Liver (tissue), 9 donors: ENCODE results near the gene COPG2. TPM values are rescaled to one million over a fixed set of nuclear protein-coding genes. Genes with fewer than 3 reads are reported as not detected.

Experiments
- DNase-seq: peaks from one replicate; pipeline ENCODE4 v3.0.0-alpha.2; 2017; ENCODE audit warnings: low spot score
- H3K27ac ChIP-seq, 2 donors: one replicate each; pipeline ENCODE4 v1.7.0; 2013; ENCODE audit warnings: inconsistent platforms in 2 of 2, low read length in 2 of 2, control low read depth in 1 of 2, low read depth in 1 of 2, mild to moderate bottlenecking in 1 of 2
- H3K27me3 ChIP-seq, 4 donors: one replicate each; pipeline versions ENCODE4 v1.6.1 to v1.7.0; 2013; ENCODE audit warnings: low read length in 3 of 4, inconsistent platforms in 1 of 4, mild to moderate bottlenecking in 1 of 4, moderate library complexity in 1 of 4; ENCODE audit not compliant: control insufficient read depth in 4 of 4, insufficient read depth in 4 of 4
- H3K36me3 ChIP-seq, 4 donors: one replicate each; pipeline versions ENCODE4 v1.6.1 to v1.7.0; 2013; ENCODE audit warnings: low read length in 3 of 4, mild to moderate bottlenecking in 3 of 4, low read depth in 1 of 4, moderate library complexity in 1 of 4; ENCODE audit not compliant: control insufficient read depth in 4 of 4, insufficient read depth in 3 of 4
- H3K4me1 ChIP-seq, 4 donors: one replicate each; pipeline versions ENCODE4 v1.6.1 to v1.7.0; 2013; ENCODE audit warnings: low read length in 3 of 4, mild to moderate bottlenecking in 3 of 4, moderate library complexity in 1 of 4; ENCODE audit not compliant: control insufficient read depth in 4 of 4, insufficient read depth in 4 of 4
- H3K4me3 ChIP-seq, 3 donors: one replicate each; pipeline versions ENCODE4 v1.6.1 to v1.7.0; 2013; ENCODE audit warnings: low read length in 3 of 3, control low read depth in 1 of 3, low read depth in 1 of 3, mild to moderate bottlenecking in 1 of 3
- H3K9ac ChIP-seq, 2 donors: one replicate each; pipeline ENCODE4 v1.7.0; 2013; ENCODE audit warnings: low read length in 2 of 2, mild to moderate bottlenecking in 2 of 2, moderate library complexity in 2 of 2, control low read depth in 1 of 2, low read depth in 1 of 2
- H3K9me3 ChIP-seq, 4 donors: one replicate each; pipeline versions ENCODE4 v1.6.1 to v1.7.0; 2013; ENCODE audit warnings: low read length in 3 of 4; ENCODE audit not compliant: control insufficient read depth in 4 of 4
- EGR1 ChIP-seq, 2 donors: IDR thresholded peaks; 2 replicates each; pipeline ENCODE4 v1.6.1; 2016 to 2018; ENCODE audit warnings: antibody characterized with exemption in 2 of 2, low read depth in 2 of 2
- FOXA1 ChIP-seq: IDR thresholded peaks from 2 replicates; pipeline ENCODE4 v1.6.1; 2016; ENCODE audit warnings: antibody characterized with exemption
- FOXA2 ChIP-seq: IDR thresholded peaks from 2 replicates; pipeline ENCODE4 v1.6.1; 2016; ENCODE audit warnings: antibody characterized with exemption
- HNF4G ChIP-seq: IDR thresholded peaks from 2 replicates; pipeline ENCODE4 v1.6.1; 2016; ENCODE audit warnings: antibody characterized with exemption
- JUND ChIP-seq, 2 donors: IDR thresholded peaks; 2 replicates each; pipeline ENCODE4 v1.6.1; 2016; ENCODE audit warnings: antibody characterized with exemption in 2 of 2
- MAX ChIP-seq: IDR thresholded peaks from 2 replicates; pipeline ENCODE4 v1.6.1; 2016; ENCODE audit warnings: antibody characterized with exemption
- NR2F2 ChIP-seq: IDR thresholded peaks from 2 replicates; pipeline ENCODE4 v1.6.1; 2016; ENCODE audit warnings: antibody characterized with exemption
- RAD21 ChIP-seq, 2 donors: IDR thresholded peaks; 2 replicates each; pipeline ENCODE4 v1.6.1; 2016; ENCODE audit warnings: antibody characterized with exemption in 2 of 2, mild to moderate bottlenecking in 2 of 2
- REST ChIP-seq: IDR thresholded peaks from 2 replicates; pipeline ENCODE4 v1.6.1; 2016; ENCODE audit warnings: antibody characterized with exemption, mild to moderate bottlenecking
- SP1 ChIP-seq: IDR thresholded peaks from 2 replicates; pipeline ENCODE4 v1.6.1; 2018; ENCODE audit warnings: antibody characterized with exemption, mild to moderate bottlenecking
- TAF1 ChIP-seq: conservative IDR thresholded peaks from 2 replicates; pipeline ENCODE4 v1.6.1; 2016; ENCODE audit warnings: antibody characterized with exemption, mild to moderate bottlenecking
- YY1 ChIP-seq: IDR thresholded peaks from 2 replicates; pipeline ENCODE4 v1.6.1; 2016; ENCODE audit warnings: antibody characterized with exemption, mild to moderate bottlenecking
- WGBS: extraction: QIAGEN DNeasy Blood & Tissue Kit; methylation state at CpG from one replicate; pipeline ENCODE4 v1.1.7; 2013; 5-methylcytosine and 5-hydroxymethylcytosine counted together
- polyA plus RNA-seq, 2 donors: library from polyadenylated mRNA; stranded (reverse) in 1 of 2; unstranded in 1 of 2; fragments of 200-250 nt in 1 of 2; fragments of >200 nt in 1 of 2; fragmentation: Nextera tagmentation in 1 of 2; extraction: Ambion mirVana in 1 of 2; gene quantifications; one replicate each; pipeline versions ENCODE4 v1.2.1 to v1.2.3, GENCODE V29; 2013 to 2015
- total RNA-seq, 2 donors: library from RNA; depleted of rRNA; stranded (reverse); fragments of >200 nt; gene quantifications; one replicate each; pipeline ENCODE4 v1.2.3, GENCODE V29; 2014
- TF ChIP-seq, protein P1 (sequence below): IDR thresholded peaks from 2 replicates; pipeline ENCODE4 v1.6.1; 2016; ENCODE audit warnings: antibody characterized with exemption
- TF ChIP-seq, protein P2 (sequence below): fragments of 150-350 bp; IDR thresholded peaks from 2 replicates; pipeline ENCODE4 v1.5.1; 2017; ENCODE audit warnings: improper control_type of control experiment, low read depth, low read length; ENCODE audit not compliant: missing input control
- TF ChIP-seq, protein P3 (sequence below): IDR thresholded peaks from 2 replicates; pipeline ENCODE4 v1.6.1; 2016; ENCODE audit warnings: antibody characterized with exemption
- donor health status: healthy.
- donor health status: healthy.
- donor health status: healthy.
- donor health status: healthy.
- donor health status: healthy.

Gene COPG2
- total and polyA plus RNA-seq, 4 donors = 0.99 to 10.3 (median 4.7) TPM

DNA sequence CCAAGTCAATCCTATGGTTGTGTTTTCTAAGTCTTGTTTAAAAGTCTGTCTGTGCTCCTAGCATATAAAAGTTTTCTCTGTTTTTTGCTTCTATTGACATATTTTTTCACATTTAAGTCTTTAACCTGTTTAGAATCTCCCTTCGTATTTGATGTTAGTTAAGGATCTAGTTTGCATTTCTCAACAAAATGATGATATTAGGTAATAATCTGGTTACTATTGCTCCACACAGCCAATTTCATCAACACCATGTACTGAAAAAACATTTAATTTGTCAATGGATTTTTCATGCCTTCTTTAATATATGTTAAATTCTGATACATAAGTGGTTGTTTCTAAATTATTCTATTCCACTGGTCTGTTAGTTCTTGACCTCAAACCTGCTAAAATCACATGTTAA, 35.3 kb upstream of the COPG2 start:
- WGBS = 45% methylated on average over 1 of the region's 1 CpG
- H3K4me3 ChIP-seq = no peak overlapping the region
- no peak for DNase-seq
- no peaks in the 10 kb centered on the region for H3K4me1 ChIP-seq
- H3K36me3 ChIP-seq = no peaks in the 10 kb centered on the region
- H3K9ac ChIP-seq = no peak overlapping the region
- H3K27me3 ChIP-seq = no peaks in the 10 kb centered on the region
- TF ChIP-seq JUND (IDR thresholded peaks at IDR 0.05) (no peak), FOXA2 (no peak), MAX (no peak), TAF1 (no peak), RAD21 (IDR thresholded peaks at IDR 0.05) (no peak), YY1 (no peak), REST (no peak), HNF4G (no peak), EGR1 (IDR thresholded peaks at IDR 0.05; ENCODE audit: low read depth in 2 of 2) (no peak), SP1 (no peak), NR2F2 (no peak)
- TF ChIP-seq, protein P1, sequence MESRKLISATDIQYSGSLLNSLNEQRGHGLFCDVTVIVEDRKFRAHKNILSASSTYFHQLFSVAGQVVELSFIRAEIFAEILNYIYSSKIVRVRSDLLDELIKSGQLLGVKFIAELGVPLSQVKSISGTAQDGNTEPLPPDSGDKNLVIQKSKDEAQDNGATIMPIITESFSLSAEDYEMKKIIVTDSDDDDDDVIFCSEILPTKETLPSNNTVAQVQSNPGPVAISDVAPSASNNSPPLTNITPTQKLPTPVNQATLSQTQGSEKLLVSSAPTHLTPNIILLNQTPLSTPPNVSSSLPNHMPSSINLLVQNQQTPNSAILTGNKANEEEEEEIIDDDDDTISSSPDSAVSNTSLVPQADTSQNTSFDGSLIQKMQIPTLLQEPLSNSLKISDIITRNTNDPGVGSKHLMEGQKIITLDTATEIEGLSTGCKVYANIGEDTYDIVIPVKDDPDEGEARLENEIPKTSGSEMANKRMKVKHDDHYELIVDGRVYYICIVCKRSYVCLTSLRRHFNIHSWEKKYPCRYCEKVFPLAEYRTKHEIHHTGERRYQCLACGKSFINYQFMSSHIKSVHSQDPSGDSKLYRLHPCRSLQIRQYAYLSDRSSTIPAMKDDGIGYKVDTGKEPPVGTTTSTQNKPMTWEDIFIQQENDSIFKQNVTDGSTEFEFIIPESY = no peak
- TF ChIP-seq, protein P2, sequence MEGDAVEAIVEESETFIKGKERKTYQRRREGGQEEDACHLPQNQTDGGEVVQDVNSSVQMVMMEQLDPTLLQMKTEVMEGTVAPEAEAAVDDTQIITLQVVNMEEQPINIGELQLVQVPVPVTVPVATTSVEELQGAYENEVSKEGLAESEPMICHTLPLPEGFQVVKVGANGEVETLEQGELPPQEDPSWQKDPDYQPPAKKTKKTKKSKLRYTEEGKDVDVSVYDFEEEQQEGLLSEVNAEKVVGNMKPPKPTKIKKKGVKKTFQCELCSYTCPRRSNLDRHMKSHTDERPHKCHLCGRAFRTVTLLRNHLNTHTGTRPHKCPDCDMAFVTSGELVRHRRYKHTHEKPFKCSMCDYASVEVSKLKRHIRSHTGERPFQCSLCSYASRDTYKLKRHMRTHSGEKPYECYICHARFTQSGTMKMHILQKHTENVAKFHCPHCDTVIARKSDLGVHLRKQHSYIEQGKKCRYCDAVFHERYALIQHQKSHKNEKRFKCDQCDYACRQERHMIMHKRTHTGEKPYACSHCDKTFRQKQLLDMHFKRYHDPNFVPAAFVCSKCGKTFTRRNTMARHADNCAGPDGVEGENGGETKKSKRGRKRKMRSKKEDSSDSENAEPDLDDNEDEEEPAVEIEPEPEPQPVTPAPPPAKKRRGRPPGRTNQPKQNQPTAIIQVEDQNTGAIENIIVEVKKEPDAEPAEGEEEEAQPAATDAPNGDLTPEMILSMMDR = no peak
- TF ChIP-seq, protein P3, sequence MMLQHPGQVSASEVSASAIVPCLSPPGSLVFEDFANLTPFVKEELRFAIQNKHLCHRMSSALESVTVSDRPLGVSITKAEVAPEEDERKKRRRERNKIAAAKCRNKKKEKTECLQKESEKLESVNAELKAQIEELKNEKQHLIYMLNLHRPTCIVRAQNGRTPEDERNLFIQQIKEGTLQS = no peak
- peaks cover 0 to 2% (median 0%) of the 10 kb centered on the region in 4 donors for H3K9me3 ChIP-seq
- H3K27ac ChIP-seq = no peak overlapping the region

- Histone ChIP-seq H3K4me3 (no peak overlapping the region), H3K27me3 (no peaks in the 10 kb centered on the region), H3K9ac (no peak overlapping the region), H3K4me1 (no peaks in the 10 kb centered on the region), H3K36me3 (no peaks in the 10 kb centered on the region), H3K9me3 (no peaks in the 10 kb centered on the region), H3K27ac (no peak overlapping the region)
- TF ChIP-seq NR2F2 (no peak), FOXA1 (no peak), TAF1 (no peak), RAD21 (IDR thresholded peaks at IDR 0.05) (no peak), REST (no peak), EGR1 (IDR thresholded peaks at IDR 0.05; ENCODE audit: low read depth in 2 of 2) (no peak)
- TF ChIP-seq, protein P3 = no peak
- DNase-seq = no peak
- 71% methylated on average over 2 of the region's 2 CpGs for WGBS
These were observed 33.1 kb upstream of the COPG2 start for GRCh38 chr7:130701650-130702049.
